K562 (cell line): ENCODE data around the gene ST6GALNAC3. TPM values are rescaled to one million over a fixed set of nuclear protein-coding genes. Genes with fewer than 3 reads are reported as not detected.

Source experiments
- ATAC-seq: fragments of 200-7000 bp; cut with Tn5 transposase; 3 replicates; pipeline ENCODE4 v1.9.1; 2020; ENCODE audit warnings: moderate library complexity
- BruUV-seq: library from RNA; stranded (reverse); fragments of 400-500 nt; replicated peaks from 2 replicates; lab custom pipeline; 2021; lab: Mats Ljungman, UMichigan
- CTCF ChIA-PET: fragments of 300-600 bp; formaldehyde crosslinking; extraction: SDS; loops from one replicate; lab custom pipeline; 2021; ENCODE audit warnings: low intra/inter-chr PET ratio; lab: Yijun Ruan, JAX
- POLR2A ChIA-PET: fragments of 300-600, 350-650 bp; sonication (Branson Sonifier 250); formaldehyde crosslinking; extraction: SDS; loops from one replicate; lab custom pipeline; 2021; ENCODE audit warnings: antibody characterized with exemption, inconsistent platforms; lab: Yijun Ruan, JAX
- DNase-seq, 4 experiments: peaks; one replicate each; pipeline versions ENCODE4 v3.0.0 to v3.0.0-alpha.2; 2011 to 2018; ENCODE audit warnings: low spot score in 3 of 4, mixed read lengths in 3 of 4; ENCODE audit errors: extremely low read depth in 1 of 4
- FAIRE-seq: peaks from 2 replicates; lab custom pipeline; 2011; peaks lifted over from hg19 to GRCh38; lab: Jason Lieb, UNC
- H2AFZ ChIP-seq: 2 replicates; pipeline ENCODE4 v1.6.0; 2011; ENCODE audit warnings: low read depth, low read length, control low read depth, inconsistent platforms
- H3K27ac ChIP-seq: fragments of 200-600 bp; 3 replicates; pipeline ENCODE4 v1.8.0; 2011; ENCODE audit warnings: low read depth, mild to moderate bottlenecking, control low read depth, inconsistent platforms, low read length, moderate library complexity, mixed read lengths; ENCODE audit errors: extremely low read depth
- H3K27me3 ChIP-seq, 2 experiments: fragments of 300-600 bp in 1 of 2; 2 replicates in 1 of 2; 3 replicates in 1 of 2; pipeline versions ENCODE4 v1.6.0 to v1.8.0; 2011; ENCODE audit warnings: inconsistent platforms in 2 of 2, low read length in 2 of 2, mild to moderate bottlenecking in 1 of 2, mixed read lengths in 1 of 2, moderate library complexity in 1 of 2; ENCODE audit not compliant: control insufficient read depth in 2 of 2, insufficient read depth in 2 of 2
- H3K36me3 ChIP-seq: fragments of 300-600 bp; 3 replicates; pipeline ENCODE4 v1.8.0; 2011; ENCODE audit warnings: mild to moderate bottlenecking, low read length, inconsistent platforms; ENCODE audit not compliant: control insufficient read depth, insufficient read depth
- H3K4me1 ChIP-seq, 2 experiments: fragments of 200-600 bp in 1 of 2; replicated peaks in 1 of 2; 2 replicates in 1 of 2; 3 replicates in 1 of 2; pipeline versions ENCODE4 v1.5.1 to v1.8.0; 2011; ENCODE audit warnings: inconsistent platforms in 2 of 2, low read length in 2 of 2, mild to moderate bottlenecking in 1 of 2, mixed read lengths in 1 of 2, moderate library complexity in 1 of 2; ENCODE audit not compliant: control insufficient read depth in 2 of 2, insufficient read depth in 2 of 2
- H3K4me2 ChIP-seq: 2 replicates; pipeline ENCODE4 v1.6.1; 2011; ENCODE audit warnings: low read length, control low read depth, inconsistent platforms, mixed read lengths; ENCODE audit not compliant: insufficient read depth
- H3K4me3 ChIP-seq: fragments of 200-600 bp; sonication (generic), shearing (Covaris generic); 2 replicates; pipeline ENCODE4 v1.5.1; 2016; ENCODE audit warnings: control low read depth, inconsistent platforms
- H3K79me2 ChIP-seq: fragments of 200-600 bp; 3 replicates; pipeline ENCODE4 v1.8.0; 2011; ENCODE audit warnings: low read length, inconsistent platforms; ENCODE audit not compliant: control insufficient read depth, insufficient read depth
- H3K9ac ChIP-seq, 2 experiments: 2 replicates each; pipeline versions ENCODE4 v1.6.0 to v1.6.1; 2011; ENCODE audit warnings: low read depth in 2 of 2, low read length in 2 of 2, control low read depth in 1 of 2, inconsistent platforms in 1 of 2, mild to moderate bottlenecking in 1 of 2, mixed read lengths in 1 of 2; ENCODE audit not compliant: insufficient read depth in 1 of 2
- H3K9me1 ChIP-seq: one replicate; pipeline ENCODE4 v1.6.0; 2011; ENCODE audit warnings: inconsistent platforms, mild to moderate bottlenecking, low read length, moderate library complexity; ENCODE audit not compliant: control insufficient read depth, insufficient read depth
- H3K9me3 ChIP-seq: replicated peaks from 2 replicates; pipeline ENCODE4 v1.5.1; 2011; ENCODE audit warnings: low read depth, low read length, inconsistent platforms; ENCODE audit not compliant: control insufficient read depth, insufficient read depth
- H4K20me1 ChIP-seq: replicated peaks from 2 replicates; pipeline ENCODE4 v1.6.1; 2011; ENCODE audit warnings: low read length, inconsistent platforms, mixed read lengths; ENCODE audit not compliant: control insufficient read depth, insufficient read depth
- ATF7 ChIP-seq: fragments of 450-650 bp; IDR thresholded peaks from 2 replicates; pipeline ENCODE4 v1.7.1; 2014; ENCODE audit warnings: mild to moderate bottlenecking, moderate library complexity
- E2F1 ChIP-seq: sonication (generic); formaldehyde crosslinking; IDR thresholded peaks from 2 replicates; pipeline ENCODE4 v1.8.1; 2023; ENCODE audit warnings: mild to moderate bottlenecking, missing genetic modification reagents, moderate library complexity
- FOXA1 ChIP-seq: fragments of 450-650 bp; IDR thresholded peaks from 2 replicates; pipeline ENCODE4 v1.6.1; 2016; ENCODE audit warnings: mild to moderate bottlenecking, borderline replicate concordance
- GTF2F1 ChIP-seq: IDR thresholded peaks from 2 replicates; pipeline ENCODE4 v1.6.1; 2011; ENCODE audit warnings: low read depth, low read length, improper control_type of control experiment
- RAD21 ChIP-seq, 2 experiments: fragments of 250-450 bp in 1 of 2; fragments of 450-650 bp in 1 of 2; sonication (Bioruptor Pico) in 1 of 2; formaldehyde crosslinking in 1 of 2; IDR thresholded peaks in 1 of 2; conservative IDR thresholded peaks in 1 of 2; 2 replicates each; pipeline versions ENCODE4 v1.4.0 to v1.8.0; 2020 to 2022; ENCODE audit warnings: mild to moderate bottlenecking in 2 of 2, moderate library complexity in 1 of 2
- TAL1 ChIP-seq: fragments of 450-650 bp; IDR thresholded peaks from 2 replicates; pipeline ENCODE4 v1.6.1; 2016; ENCODE audit warnings: mild to moderate bottlenecking
- TBL1XR1 ChIP-seq, 2 experiments: IDR thresholded peaks; 2 replicates each; pipeline ENCODE4 v1.6.1; 2012; ENCODE audit warnings: improper control_type of control experiment in 2 of 2, low read length in 2 of 2, mild to moderate bottlenecking in 1 of 2
- ZNF253 ChIP-seq: fragments of 250-450 bp; sonication (Bioruptor Pico); conservative IDR thresholded peaks from 2 replicates; pipeline ENCODE4 v1.6.1; 2021; ENCODE audit warnings: mild to moderate bottlenecking
- ZNF79 ChIP-seq: fragments of 250-450 bp; sonication (Bioruptor Pico); IDR thresholded peaks from 2 replicates; pipeline ENCODE4 v1.4.0; 2020; ENCODE audit warnings: low read depth, mild to moderate bottlenecking, moderate library complexity
- WGBS: fragments of 100-300 bp; shearing (Covaris generic); methylation state at CpG from one replicate; pipeline ENCODE4 v1.1.6; 2016; ENCODE audit warnings: low coverage, mixed read lengths; ENCODE audit not compliant: insufficient coverage; ENCODE audit errors: missing lambda C conversion rate; 5-methylcytosine and 5-hydroxymethylcytosine counted together
- in situ Hi-C: fragments of 300-500 bp; cut with MboI; formaldehyde crosslinking; loops from 4 replicates; pipeline ENCODE4 v1.15.0; 2018; ENCODE audit warnings: inconsistent platforms, mixed read lengths
- intact Hi-C: fragments of 100-400 bp; cut with micrococcal nuclease; formaldehyde crosslinking; loops from 2 replicates; pipeline ENCODE4 v1.14.2; 2022
- polyA plus RNA-seq, 8 experiments: library from polyadenylated mRNA; depleted of rRNA in 4 of 8; stranded (reverse) in 5 of 8; unstranded in 3 of 8; fragments of >200 nt; fragmentation: Nextera tagmentation in 2 of 8; fragmentation: Illumina TruSeq in 1 of 8; extraction: Ambion mirVana in 2 of 8; extraction: Trizol in 1 of 8; gene quantifications; 2 replicates each; pipeline versions ENCODE4 v1.2.1 to v1.2.3, GENCODE V29; 2011 to 2014; ENCODE audit warnings: inconsistent platforms in 1 of 8, missing spikeins in 1 of 8
- total RNA-seq, 7 experiments: library from RNA; depleted of rRNA in 6 of 7; stranded (reverse); fragments of >200 nt in 6 of 7; fragmentation: Illumina TruSeq in 2 of 7; extraction: Trizol in 2 of 7; gene quantifications; 2 replicates each; pipeline versions ENCODE4 v1.2.1 to v1.2.3, GENCODE V29; 2011 to 2021; ENCODE audit warnings: low replicate concordance in 1 of 7
- TF ChIP-seq, protein P1 (sequence below), 2 experiments: fragments of 450-650 bp; IDR thresholded peaks; 2 replicates each; pipeline ENCODE4 v1.6.1; 2016

ST6GALNAC3 gene
- total and polyA plus RNA-seq, 9 of the 15 experiments (the other 6 are each of a cell fraction or from before 2014, with no cell fraction given) = 0.04 to 0.29 (median 0.18) TPM; not detected in 6

DNA sequence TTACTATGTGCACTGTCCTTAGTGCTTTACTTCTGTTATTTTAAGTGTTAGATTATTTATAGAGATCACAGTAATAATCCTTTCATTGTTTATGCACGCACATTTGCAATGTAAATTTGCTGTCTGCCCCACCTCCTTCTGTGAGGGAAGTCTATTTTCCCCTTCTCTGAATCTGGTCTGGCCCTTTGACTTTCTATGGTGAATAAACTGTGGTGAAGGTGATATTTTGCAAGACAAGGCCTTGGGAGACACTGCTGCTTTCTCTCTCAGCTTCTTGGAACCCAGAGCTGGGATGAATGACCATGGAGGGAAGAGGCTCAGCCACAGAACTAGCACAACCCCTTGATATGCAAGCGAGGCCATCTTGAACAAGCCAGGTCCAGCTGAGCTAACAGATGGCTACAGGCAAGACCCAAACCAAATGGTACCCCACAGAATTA lies 156.3 kb downstream of the ST6GALNAC3 start:
- ChIA-PET CTCF (no interaction called here), POLR2A (no interaction called here)
- H3K79me2 ChIP-seq = no peaks in the 10 kb centered on the region
- DNase-seq (no peak), ATAC-seq (no peak), FAIRE-seq (no peak)
- H3K9me1 ChIP-seq = no peaks in the 10 kb centered on the region
- intact Hi-C loops = no loop called here
- no peaks in the 10 kb centered on the region for H3K9me3 ChIP-seq
- H3K4me3 ChIP-seq = no peak overlapping the region
- no peak overlapping the region for H2AFZ ChIP-seq
- no peak overlapping the region for H3K27ac ChIP-seq
- BruUV-seq = no TSS peak
- no peak overlapping the region for H3K9ac ChIP-seq
- H4K20me1 ChIP-seq = no peaks in the 10 kb centered on the region
- H3K27me3 ChIP-seq = no peaks in the 10 kb centered on the region
- H3K36me3 ChIP-seq = no peaks in the 10 kb centered on the region
- no peaks in the 10 kb centered on the region for H3K4me1 ChIP-seq
- WGBS = 5% methylated on average over 2 of the region's 2 CpGs
- in situ Hi-C loops = no loop called here
- no peak overlapping the region for H3K4me2 ChIP-seq
- TF ChIP-seq GTF2F1 (no peak), TAL1 (no peak), RAD21 (CRISPR knock-in tag; conservative IDR thresholded peaks at IDR 0.05 in 1 of 2, IDR thresholded peaks at IDR 0.05 in 1 of 2) (no peak), FOXA1 (no peak), TBL1XR1 (IDR thresholded peaks at IDR 0.05; ENCODE audit: low read length in 2 of 2) (no peak), ATF7 (no peak), ZNF253 (CRISPR knock-in tag) (no peak), ZNF79 (CRISPR knock-in tag) (no peak), E2F1 (CRISPR knock-in tag) (no peak)
- TF ChIP-seq, protein P1, sequence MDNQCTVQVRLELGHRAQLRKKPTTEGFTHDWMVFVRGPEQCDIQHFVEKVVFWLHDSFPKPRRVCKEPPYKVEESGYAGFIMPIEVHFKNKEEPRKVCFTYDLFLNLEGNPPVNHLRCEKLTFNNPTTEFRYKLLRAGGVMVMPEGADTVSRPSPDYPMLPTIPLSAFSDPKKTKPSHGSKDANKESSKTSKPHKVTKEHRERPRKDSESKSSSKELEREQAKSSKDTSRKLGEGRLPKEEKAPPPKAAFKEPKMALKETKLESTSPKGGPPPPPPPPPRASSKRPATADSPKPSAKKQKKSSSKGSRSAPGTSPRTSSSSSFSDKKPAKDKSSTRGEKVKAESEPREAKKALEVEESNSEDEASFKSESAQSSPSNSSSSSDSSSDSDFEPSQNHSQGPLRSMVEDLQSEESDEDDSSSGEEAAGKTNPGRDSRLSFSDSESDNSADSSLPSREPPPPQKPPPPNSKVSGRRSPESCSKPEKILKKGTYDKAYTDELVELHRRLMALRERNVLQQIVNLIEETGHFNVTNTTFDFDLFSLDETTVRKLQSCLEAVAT (IDR thresholded peaks at IDR 0.05) = no peak
